GM19455 (cell line): ENCODE data around the gene FOXO4.

Experiments used
- ATAC-seq: cut with Tn5 transposase; IDR thresholded peaks from one replicate; pipeline ENCODE4 v1.9.1; 2021; ENCODE audit not compliant: unreplicated experiment

Gene FOXO4

GRCh38 chrX:71098951-71099506 lies 3.4 kb downstream of the FOXO4 start:
- no peak for ATAC-seq

GRCh38 chrX:71099736-71100135 lies 4.1 kb downstream of the FOXO4 start:
- no peak for ATAC-seq

- no peak for ATAC-seq
These were observed 5.2 kb downstream of the FOXO4 start for GRCh38 chrX:71100581-71101505.

GRCh38 chrX:71102292-71102691 lies 6.6 kb downstream of the FOXO4 start:
- ATAC-seq, result no peak

GRCh38 chrX:71103110-71103983 lies 7.7 kb downstream of the FOXO4 start:
- ATAC-seq, result no peak

- no peak for ATAC-seq
These were observed 10.0 kb downstream of the FOXO4 start for GRCh38 chrX:71105628-71106027.

- no peak for ATAC-seq
These were observed 10.8 kb downstream of the FOXO4 start, which contains the start of gene CXorf65 for GRCh38 chrX:71106427-71106826. CXorf65 (minus strand) TSS chrX:71106740; CDS start chrX:71106556, 184 bp downstream.

- ATAC-seq, result no peak
These were observed 11.6 kb downstream of the FOXO4 start for GRCh38 chrX:71107245-71107644.

GRCh38 chrX:71107762-71108360 lies 12.2 kb downstream of the FOXO4 start:
- ATAC-seq, result no peak

GRCh38 chrX:71109051-71109450 lies 13.4 kb downstream of the FOXO4 start:
- no peak for ATAC-seq

GRCh38 chrX:71111141-71111843 lies 15.6 kb downstream of the FOXO4 start, which contains the start of gene IL2RG:
IL2RG (minus strand) TSS chrX:71111577; CDS start chrX:71111539, 38 bp downstream.
- ATAC-seq, result peak; percentile 94

GRCh38 chrX:71111921-71112431 lies 16.3 kb downstream of the FOXO4 start:
- no peak for ATAC-seq

- ATAC-seq, result no peak
These were observed 21.7 kb downstream of the FOXO4 start for GRCh38 chrX:71117358-71117757.

GRCh38 chrX:71118032-71118984 lies 22.7 kb downstream of the FOXO4 start, which contains the start of gene MED12:
MED12 (plus strand) TSS chrX:71118596; CDS start chrX:71118755, 159 bp downstream.
- peak; percentile 92 for ATAC-seq

- no peak for ATAC-seq
These were observed 23.4 kb downstream of the FOXO4 start for GRCh38 chrX:71118985-71119535.

- no peak for ATAC-seq
These were observed 32.6 kb downstream of the FOXO4 start for GRCh38 chrX:71128166-71128833.

- ATAC-seq, result no peak
These were observed 33.5 kb downstream of the FOXO4 start for GRCh38 chrX:71128915-71129765.
